NCI-H226 (cell line): Measurements from ENCODE around the gene UGT1A10.

Experiments
- DNase-seq: peaks from one replicate; pipeline ENCODE4 v3.0.0-alpha.2; 2015

The UGT1A10 gene

DNA sequence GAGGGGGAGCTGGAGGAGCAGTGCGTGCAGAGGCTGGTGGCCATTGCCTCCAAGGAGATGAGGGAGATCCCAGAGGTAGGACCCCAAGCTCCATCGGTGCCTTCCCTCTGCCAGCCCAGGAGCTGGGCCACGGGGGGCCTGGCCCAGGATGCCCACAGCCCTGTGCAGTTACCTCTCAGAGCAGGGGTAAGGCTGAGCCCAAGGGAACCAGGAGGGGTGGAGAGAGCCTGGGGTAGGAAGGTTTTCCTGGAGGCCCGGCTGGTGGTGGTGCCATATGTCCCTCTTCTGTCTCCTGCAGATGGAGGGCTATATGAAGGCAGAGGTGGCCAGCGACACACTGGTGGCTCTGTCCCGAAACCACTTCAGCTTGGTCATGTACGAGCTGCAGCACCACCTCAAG, 153.3 kb downstream of the UGT1A10 start:
- DNase-seq = no peak

DNA sequence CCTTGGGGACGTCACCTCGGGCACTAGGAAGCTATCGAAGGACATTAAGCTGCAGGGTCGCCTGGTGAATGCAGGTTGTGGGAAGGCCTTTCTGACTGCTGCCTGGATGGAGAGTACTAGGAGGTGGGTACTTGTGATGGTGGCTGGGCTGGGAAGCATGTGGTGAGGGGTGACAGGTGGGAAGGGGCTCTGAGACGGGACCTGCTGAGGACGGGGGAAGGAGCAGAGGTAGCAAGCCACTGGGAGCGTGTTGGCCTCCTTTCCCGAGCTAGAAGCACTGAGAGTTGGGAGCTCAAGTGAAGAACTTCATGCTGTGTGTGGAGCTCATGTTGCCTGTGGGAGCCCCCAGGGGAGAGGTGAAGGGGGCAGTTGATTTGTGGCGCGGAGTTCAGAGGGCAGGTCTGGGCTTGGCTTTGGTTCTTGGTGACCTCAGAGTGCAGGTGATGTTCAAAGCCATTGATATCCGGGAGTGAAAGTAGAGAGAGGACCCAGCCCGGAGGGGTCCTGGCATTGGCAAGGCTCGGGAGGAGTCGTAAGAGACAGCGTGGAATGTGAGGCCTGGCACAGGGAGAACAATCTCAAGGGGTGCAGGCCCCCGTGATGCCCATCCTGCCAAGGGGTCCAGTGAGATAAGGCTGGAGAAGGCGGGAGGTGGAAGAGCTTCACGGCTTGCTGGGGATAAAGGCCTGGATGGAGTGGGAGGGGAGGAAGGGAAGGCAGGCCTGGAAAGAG, 155.1 kb downstream of the UGT1A10 start:
- no peak for DNase-seq

DNA sequence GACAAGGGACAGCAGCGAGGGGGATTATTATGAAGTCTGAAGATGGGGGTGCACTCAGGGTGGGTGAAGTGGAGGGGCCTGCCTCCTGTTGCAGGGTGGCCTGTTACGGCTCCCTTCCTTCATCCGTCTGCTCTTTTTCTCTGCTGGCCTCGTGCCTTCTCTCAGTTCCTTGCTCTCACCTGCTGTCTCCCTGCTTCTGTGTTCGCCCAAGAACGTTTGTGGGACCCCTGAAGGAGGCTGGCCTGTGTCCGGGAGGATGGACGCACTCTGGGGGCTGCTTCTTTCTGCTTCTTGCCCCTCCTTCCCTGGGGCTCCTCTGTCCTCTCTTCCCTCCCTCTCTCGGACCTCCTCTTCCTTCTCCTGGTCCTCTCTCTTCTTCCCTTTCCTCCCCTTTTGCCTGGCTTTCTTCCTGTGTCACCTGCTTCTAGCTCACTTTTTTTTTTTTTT, 155.7 kb downstream of the UGT1A10 start:
- DNase-seq = no peak

DNA sequence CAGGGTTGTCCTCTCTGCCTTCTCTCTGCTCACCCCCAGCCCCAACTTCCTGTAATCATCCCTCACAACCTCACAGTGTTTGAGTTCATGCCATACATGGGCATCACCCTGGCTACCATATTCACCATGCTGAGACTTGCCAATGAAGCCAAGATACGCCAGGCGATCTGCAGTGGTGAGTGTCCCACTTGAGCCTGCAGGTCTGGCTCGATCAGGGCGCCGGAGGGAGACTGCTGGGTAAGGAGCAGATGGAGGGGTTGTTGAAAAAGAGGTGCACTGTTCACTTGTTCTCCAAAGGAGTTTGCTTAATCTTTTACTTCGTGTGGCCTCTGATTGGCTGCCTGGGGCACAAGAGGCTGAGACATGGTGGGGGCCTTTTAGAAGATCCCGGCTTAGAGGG, 156.5 kb downstream of the UGT1A10 start:
- no peak for DNase-seq

DNA sequence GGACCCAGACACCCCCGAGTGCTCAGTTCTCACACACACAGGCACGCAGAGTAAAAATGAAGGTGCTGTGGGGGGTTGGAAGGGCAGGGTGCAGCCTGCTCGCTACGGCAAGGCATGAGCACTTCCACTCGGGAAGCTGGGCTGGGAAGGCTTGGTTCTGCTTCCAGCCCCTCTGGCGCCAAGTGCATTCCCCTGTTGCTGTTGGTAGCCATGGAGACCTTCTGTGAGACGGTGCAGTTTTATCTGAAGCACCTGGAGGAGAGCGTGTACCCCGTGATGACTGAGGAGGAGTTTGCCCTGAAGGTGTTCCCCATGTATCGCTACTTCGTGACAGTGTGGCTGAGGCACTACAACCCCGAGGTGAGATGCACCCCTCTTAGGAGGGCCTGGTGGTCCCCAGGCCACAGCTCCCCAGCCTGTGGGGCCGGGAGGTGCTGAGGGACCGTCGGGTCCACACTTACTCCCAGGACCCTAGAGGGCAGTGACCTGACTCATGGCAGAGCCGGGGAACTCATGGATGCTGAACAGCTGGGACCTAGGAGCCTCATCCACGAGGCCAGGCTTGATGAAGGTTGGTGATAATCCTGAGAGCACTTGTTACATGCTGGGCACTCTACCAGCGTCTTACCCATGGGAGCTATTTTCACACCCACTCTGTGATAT, 157.3 kb downstream of the UGT1A10 start:
- DNase-seq = no peak

DNA sequence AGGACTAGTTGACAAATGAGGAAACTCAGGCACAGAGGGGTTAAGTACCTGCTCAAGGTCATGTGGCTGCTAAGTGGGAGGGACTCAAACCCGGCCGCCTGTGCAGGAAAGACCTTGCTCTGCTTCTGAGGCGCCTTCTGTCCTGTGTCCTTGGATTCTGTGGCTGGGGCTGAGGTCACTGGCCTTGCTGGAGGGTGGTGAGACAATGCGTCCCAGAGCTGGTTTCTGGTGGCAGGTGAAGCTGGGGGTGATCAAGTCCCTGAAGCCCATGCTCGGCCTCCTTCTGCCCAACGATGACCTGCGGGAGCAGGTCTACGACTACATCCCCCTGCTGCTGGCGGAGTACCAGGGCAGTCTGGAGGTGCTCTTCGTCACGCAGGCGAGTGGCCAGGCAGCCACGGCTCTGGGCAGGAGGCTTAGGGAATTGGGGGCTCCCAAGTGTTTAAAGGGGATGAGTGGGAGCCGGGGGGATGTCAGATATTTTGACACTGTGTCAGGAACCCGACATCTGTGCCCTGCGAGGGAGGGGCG, 157.9 kb downstream of the UGT1A10 start:
- DNase-seq = no peak

DNA sequence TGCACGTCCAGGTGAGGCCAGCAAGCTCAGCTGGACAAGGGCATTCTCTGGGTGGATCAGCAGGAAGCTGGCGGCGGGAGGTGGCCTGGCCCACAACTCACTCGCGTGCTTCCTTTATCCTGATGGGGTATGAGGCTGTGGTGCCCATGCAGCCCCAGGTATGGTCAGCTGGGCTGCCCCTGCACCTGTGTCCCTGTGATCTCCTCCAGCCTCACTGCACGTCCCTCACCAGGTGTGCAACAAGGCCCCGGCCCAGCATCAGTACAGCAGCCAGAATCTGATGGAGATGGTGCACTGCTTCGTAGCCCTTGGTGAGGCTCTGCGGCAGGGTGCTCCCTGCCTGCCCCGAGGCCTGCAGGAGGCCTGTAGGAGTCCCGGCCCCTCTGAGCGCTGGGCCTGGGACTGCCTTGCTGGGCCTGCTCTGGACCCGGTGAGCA, 159.5 kb downstream of the UGT1A10 start:
- DNase-seq = no peak

DNA sequence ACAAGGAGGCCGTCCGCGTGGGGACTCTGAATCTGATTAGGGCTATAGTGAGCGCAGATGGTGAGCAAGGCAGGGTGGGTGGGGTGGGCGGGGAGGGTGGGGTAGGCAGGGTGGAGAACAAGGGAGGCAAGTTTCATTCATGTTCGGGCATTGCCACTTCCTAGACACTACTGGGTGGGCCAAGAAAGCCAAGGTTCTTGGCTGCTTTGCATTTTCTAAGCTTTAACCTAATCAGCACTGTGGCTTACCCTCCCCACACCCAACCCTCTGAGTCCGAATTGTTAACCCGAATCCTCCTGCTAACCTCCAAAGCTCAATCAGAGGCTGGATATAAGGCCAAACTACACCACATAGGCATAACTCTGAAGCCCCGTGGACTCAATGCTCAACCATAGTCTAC, 160.0 kb downstream of the UGT1A10 start:
- no peak for DNase-seq

DNA sequence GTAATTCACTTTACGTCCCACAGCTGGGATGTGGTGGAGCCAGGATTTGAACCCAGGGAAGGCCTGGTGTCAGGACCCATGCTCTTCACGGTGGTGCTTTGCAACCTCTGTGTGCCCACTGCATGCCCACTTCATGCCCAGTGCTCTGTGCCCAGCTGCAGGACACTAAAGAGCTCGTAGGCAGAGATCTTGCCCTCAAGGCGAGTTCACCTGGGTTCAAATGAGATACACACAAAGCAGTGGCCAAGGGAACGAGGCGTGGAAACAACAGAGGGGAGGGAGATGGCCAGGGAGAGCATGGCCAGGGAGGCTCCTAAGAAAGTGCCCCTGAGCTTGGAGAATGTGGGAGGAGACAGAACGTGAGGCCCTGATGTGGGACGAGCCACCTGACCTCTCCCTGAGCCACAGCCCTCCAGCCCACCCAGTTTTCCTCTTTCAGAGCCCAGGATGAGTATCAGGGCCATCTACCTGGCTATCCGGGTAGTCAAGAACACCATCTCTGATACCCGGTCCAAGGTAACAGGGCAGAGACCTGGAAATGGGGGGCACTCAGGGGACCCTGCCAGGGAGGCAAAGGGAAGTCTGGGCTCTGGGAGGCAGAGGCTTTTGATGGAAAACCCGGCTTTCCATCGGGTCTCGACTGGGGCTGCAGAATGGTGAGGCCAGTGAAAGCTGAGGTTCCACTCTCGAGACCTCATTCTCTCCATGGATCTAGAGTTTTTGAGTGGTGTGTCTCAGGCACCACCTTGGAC, 162.3 kb downstream of the UGT1A10 start:
- no peak for DNase-seq

DNA sequence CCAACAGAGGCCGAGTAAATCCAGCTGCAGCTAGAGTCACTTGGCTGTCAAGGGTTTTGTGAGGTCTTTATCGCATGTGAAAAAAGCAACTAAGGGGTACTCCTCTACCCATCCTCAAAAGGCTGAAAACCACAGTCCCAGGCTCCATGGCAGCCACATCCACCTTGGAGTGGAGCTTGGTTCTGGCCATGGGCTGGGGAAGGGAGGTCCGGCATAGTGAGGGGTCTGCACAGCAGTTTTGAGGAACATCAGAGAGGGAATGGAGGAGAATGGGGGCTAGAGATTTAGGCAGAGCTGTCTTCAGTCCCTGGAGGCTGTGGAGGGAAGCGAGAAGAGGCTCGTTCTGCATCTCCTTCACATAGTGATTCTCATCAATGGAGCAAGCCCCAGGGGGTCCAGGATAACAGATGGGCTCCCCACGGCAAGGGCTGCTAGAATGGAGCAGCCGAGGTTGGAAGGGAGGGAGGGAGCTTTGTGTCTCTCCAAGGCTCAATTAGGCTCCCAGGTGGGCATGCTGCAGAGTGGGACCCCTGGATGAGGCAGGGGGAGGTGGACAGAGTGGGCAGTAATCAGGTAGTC, 162.9 kb downstream of the UGT1A10 start:
- DNase-seq = no peak

DNA sequence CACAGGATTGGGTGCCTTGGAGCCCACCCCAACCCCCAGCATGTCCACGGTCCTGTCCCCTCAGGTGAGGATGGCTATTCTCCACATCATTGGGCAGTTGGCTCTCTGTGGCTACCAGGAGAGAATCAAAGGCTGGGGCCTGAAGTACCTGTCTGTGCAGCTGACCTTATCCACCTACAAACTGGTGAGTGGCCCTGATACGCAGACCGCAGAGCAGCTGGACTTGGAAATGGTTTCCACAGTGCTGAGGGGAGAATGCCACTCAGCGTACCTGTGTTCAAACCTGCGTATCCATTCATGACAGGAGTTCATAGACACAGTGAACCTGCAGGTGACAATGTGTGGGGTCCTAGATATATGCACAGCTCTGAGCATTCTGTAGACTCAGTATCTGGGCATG, 163.5 kb downstream of the UGT1A10 start:
- DNase-seq = no peak

DNA sequence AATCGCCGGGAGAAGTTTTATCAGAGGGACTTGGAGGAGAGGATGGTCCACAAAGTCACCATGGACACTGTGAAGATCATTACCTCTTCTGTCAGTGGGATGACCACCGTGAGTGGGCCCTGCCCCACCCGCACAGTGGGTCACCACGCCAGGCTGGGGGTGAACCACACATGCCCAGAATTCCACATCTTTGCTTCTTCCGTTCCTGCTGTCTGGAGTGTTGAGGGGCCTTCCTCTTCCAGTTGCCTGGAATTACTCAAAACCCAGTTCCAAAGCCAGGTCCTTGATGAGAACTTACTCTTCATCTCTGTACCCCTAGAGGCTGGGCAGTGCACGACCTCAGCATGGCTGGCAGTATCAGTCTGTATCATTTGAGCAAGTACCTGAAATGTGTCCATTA, 164.0 kb downstream of the UGT1A10 start:
- DNase-seq = no peak

DNA sequence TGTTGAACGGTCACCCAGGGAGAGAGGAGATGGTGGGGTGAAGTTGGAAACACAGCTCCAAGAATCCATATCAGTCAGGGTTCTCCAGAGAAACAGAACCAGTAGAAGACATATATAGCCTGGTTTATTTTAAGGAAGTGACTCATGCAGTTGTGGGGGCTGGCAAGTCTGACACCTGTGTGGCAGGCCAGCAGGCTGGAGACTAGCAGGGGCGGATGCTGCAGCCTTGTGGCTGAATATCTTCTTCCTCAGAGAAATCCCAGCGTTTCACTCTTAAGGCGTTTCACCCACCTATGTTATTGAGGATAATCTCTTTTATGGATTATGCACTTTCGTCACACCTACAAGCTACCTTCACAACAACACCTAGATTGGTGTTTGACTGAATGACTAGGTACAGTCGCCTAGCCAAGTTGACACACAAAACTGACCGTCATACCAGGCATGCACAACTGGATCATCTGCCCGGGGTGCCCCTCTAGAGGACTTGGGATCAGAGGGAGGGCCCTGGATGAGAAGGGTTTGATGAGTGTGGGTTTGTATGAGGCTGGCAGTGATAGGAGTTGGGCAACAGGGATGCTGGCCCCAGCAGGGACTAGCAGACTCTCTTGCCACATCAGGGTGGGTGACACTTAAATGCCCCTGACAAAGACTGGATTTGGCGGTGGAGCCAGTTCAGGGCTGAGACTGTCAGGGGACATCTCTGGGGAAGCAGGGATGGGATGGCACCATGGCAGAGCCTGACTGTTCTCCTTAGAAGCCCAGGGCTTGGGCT, 165.3 kb downstream of the UGT1A10 start:
- peak; percentile 36 for DNase-seq

DNA sequence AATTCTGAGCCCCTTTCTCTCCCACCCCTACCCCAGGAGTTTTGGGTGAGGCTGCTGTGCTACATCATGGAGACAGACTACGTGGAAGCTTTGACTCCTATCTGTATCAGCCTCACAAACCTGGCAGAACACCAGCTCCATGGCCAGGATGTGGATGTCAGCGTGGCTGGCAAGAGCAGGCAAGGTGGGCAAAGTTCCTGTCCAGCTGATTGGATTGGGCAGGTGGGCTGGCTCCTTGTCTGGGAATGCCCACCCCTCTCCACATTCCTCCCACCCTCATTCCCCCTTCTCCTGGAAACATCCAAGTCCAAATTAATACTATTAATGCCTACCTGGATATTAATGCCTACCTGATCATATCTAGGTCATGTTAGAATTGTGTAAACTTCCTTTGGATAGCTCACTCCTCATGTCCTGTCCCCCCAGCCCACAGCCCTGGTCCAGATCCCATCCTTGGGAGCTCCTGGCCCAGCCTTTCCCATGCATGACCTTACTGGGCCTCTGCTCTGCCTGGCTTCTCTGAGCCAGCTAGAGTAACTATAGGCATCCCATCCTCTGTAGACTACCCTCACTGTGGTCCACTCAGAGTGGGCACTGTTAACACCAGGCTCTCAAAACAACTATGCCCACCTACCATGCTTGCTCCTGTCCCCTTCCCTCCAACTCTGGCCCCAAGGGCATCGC, 166.0 kb downstream of the UGT1A10 start:
- no peak for DNase-seq

DNA sequence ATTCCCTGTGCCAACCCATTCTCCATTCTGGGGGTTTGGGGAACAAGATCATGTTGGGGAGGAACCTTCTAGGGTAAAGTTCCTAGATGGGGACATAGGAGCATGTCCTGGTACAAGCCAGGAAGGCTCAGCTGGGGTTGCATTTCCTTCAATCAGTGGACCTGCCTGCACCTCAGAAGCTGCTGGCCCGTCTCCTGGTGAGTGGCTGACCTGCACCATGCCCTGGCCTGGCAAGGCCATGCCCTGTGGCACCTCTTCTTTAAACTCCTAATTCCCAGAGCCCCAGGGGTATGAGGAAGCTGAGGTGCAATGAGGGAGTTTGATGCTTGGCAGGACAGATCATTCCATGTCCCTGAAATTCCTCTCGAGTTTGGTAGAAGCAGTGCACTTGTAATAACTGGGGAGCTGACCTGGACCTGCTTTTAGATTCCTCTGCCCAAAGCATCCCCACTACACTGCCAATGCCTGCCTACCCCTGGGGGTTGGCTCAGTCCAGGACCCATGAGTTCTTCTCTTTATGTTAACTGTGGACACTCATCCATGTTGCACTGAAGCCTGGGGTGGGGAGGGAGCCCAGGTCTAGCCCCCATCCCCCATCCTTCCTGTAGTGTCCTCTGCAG, 167.2 kb downstream of the UGT1A10 start:
- DNase-seq = no peak

DNA sequence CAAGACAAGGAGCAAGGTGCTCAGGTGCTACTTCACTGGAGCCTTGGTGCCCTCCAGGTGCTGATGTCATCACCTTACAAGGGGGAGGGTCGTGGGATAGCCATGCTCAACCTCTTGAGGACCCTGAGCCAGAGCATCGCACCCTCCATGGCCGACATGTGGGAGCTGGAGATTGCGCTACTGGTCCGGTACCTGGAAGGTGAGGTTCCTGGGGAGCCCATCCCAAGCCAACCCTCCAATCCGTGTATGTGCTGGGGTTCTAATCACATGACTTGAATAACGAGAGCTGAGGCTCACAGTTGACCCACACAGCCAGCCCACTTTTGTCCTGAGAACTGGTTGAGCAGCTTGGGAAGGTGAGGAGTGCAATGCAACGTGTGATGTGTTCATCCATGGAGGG, 167.7 kb downstream of the UGT1A10 start:
- no peak for DNase-seq

DNA sequence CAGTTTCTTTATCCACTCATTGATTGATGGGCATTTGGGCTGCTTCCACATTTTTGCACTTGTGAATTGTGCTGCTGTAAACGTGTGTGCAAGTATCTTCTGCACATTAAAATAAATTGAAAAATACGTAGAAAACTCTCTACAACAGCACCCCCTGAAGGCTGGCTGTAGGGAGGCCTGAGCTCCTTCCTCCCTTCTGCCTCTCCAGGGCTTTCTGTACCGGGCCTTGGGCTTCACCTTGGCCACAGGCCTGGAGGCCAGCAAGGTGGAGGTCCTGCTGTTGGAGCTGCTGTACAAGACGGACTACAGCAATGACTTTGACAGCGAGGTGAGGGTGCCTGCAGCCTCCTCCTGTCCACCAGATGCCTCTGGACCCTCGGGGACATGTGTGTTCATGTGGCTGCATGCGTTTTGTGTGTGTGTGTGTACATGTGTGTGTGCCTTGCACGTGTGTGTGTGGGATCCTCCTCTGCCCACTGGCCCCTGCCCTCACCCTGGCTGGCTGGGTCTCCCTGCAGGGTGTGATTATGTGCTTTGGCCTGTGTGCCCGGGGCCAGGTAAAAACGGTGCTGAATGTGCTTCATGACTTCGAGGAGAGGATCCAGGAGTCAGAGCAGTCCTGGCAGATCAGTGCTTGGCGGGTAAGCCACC, 171.1 kb downstream of the UGT1A10 start:
- no peak for DNase-seq

DNA sequence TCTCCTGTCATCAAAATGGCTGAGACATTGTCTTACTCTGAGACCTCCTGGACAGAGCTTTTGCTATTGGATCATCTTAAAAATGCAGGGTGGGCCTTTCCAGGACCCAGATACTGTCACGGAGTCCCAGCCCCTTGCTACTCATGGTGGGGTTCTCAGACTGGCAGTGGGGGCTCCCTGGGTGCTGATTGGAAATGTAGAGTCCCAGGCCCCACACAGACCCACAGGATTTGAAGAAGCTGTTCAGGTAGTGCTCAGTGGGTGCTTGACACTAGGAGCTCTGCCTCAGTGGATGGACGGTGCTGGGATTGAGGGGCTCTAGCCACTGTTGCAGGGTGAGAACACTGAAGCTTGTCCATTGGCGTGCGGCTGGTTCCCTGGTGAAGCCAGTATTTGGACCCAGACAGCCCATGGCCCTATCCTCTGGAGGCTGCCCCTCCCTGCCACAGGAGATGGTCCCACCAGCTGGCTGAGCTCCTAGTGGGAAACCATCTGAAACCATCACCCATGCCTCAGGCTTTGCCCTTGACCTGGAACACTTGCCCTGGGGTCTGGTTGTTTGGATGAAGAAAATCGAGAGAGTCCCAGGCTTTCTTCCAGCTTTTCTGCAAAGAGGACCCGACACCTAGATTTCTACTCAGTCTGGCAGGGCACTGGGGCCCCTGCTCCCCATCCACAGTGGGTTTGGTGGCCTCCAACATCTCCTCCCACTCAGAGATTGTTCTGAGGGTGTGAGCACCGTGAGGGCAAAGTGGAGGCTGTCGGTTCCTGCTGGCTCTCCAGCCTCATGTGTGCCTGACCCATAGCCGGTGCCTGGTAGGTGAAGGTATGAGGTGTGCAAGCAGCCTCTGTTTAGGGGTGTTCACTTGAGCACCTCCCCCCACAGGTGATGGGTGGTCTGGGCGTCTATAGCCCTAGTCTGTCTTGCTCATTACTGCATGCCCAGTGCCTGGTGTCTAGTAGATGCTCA, 172.0 kb downstream of the UGT1A10 start:
- no peak for DNase-seq

DNA sequence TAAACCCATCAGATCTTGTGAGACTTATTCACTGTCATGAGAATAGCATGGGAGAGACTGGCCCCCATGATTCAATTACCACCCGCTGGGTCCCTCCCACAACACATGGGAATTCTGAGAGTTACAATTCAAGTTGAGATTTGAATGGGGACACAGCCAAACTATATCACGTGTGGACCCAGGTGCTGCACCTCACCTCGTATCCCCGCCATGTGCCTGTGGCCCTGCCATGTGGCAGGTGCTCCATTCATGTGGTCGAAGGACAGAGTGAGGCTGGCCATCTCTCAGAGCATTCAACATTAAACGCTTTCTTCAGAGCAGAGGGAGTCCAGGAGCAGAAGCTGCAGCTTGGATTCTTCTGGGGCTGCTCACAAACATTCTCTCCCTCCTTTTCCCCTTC, 174.1 kb downstream of the UGT1A10 start:
- no peak for DNase-seq

DNA sequence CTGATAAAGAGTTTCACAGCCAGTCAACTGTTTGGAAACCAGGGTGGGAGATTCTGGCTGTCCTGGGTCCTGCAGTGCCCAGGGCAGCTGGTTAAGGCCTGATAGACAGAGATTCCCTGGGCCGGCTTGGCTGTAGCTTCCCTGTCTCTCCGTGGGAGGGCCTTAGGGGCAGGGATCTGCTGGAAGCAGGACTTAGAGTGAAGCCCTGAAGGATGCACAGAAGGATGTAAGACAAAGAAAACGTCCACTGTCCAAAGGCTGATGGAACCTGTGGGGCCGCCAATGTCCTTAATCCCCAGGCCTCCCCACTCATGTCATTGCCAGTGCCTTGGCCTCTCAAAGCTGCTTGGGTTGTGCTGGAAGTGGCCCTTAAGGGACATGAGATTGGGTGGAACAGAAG, 174.8 kb downstream of the UGT1A10 start:
- no peak for DNase-seq
